A549 (cell line): Measurements from ENCODE around the gene CUX1. TPM values are rescaled to one million over a fixed set of nuclear protein-coding genes. Genes with fewer than 3 reads are reported as not detected.

Experiments used
- ATAC-seq, 2 experiments: fragments of 200-7000 bp in 1 of 2; fragments of >200 bp in 1 of 2; cut with Nextera tagmentation in 1 of 2; cut with Tn5 transposase in 1 of 2; 3 replicates each; pipeline versions ENCODE4 v1.8.0 to v1.9.1; 2018 to 2020; ENCODE audit warnings: mild to moderate bottlenecking in 1 of 2, moderate library complexity in 1 of 2
- CTCF ChIA-PET: fragments of 300-600 bp; sonication (Branson Sonifier 250); formaldehyde crosslinking; extraction: SDS; loops from one replicate; lab custom pipeline; 2021; ENCODE audit warnings: antibody characterized with exemption, inconsistent platforms; lab: Yijun Ruan, JAX
- POLR2A ChIA-PET: fragments of 350-600 bp; formaldehyde crosslinking; extraction: SDS; loops from one replicate; lab custom pipeline; 2021; ENCODE audit warnings: antibody characterized with exemption, inconsistent platforms; lab: Yijun Ruan, JAX
- DNase-seq, 2 experiments: peaks; one replicate each; pipeline versions ENCODE4 v3.0.0 to v3.0.0-alpha.2; 2011 to 2016; ENCODE audit warnings: low read depth in 1 of 2, low spot score in 1 of 2
- FAIRE-seq: peaks from 2 replicates; lab custom pipeline; 2011; peaks lifted over from hg19 to GRCh38; lab: Jason Lieb, UNC
- H3K27ac ChIP-seq, 2 experiments: fragments of >200 bp; sonication (Bioruptor Twin); formaldehyde crosslinking; 3 replicates each; pipeline ENCODE4 v1.5.1; 2016 to 2017
- H3K4me1 ChIP-seq: fragments of >200 bp; sonication (Bioruptor Twin); formaldehyde crosslinking; 3 replicates; pipeline ENCODE4 v1.6.1; 2016
- H3K4me2 ChIP-seq: fragments of >200 bp; sonication (Bioruptor Twin); formaldehyde crosslinking; 3 replicates; pipeline ENCODE4 v1.6.1; 2016
- H3K4me3 ChIP-seq: fragments of >200 bp; sonication (Bioruptor Twin); formaldehyde crosslinking; 3 replicates; pipeline ENCODE4 v1.5.1; 2016
- H3K9me3 ChIP-seq: fragments of >200 bp; sonication (Bioruptor Twin); formaldehyde crosslinking; 3 replicates; pipeline ENCODE4 v1.6.1; 2016
- ATOH8 ChIP-seq: fragments of 250-450 bp; sonication (Bioruptor Pico); IDR thresholded peaks from 2 replicates; pipeline ENCODE4 v1.5.0; 2020; ENCODE audit warnings: low read depth, mild to moderate bottlenecking, moderate library complexity
- BCL3 ChIP-seq: fragments of >200 bp; sonication (Bioruptor Twin); formaldehyde crosslinking; IDR thresholded peaks from 3 replicates; pipeline ENCODE4 v1.6.1; 2016
- CBX2 ChIP-seq: fragments of 200-600 bp; sonication (generic); IDR thresholded peaks from 2 replicates; pipeline ENCODE4 v1.6.1; 2016; ENCODE audit warnings: low read depth, mild to moderate bottlenecking, borderline replicate concordance
- CEBPB ChIP-seq, 2 experiments: fragments of >200 bp in 1 of 2; sonication (Bioruptor Twin) in 1 of 2; formaldehyde crosslinking in 1 of 2; IDR thresholded peaks; 2 replicates each; pipeline ENCODE4 v1.6.1; 2012 to 2016
- EHMT2 ChIP-seq: fragments of 200-600 bp; sonication (generic); IDR thresholded peaks from 2 replicates; pipeline ENCODE4 v1.6.1; 2016; ENCODE audit warnings: antibody characterized with exemption, low read depth, mild to moderate bottlenecking, moderate library complexity
- EP300 ChIP-seq, 2 experiments: fragments of >200 bp; sonication (Bioruptor Twin); formaldehyde crosslinking; IDR thresholded peaks; 2 replicates in 1 of 2; 3 replicates in 1 of 2; pipeline ENCODE4 v1.6.1; 2016 to 2017
- HEYL ChIP-seq: fragments of 250-450 bp; sonication (Bioruptor Pico); IDR thresholded peaks from 2 replicates; pipeline ENCODE4 v1.8.0; 2021; ENCODE audit warnings: mild to moderate bottlenecking, moderate library complexity
- HOXB13 ChIP-seq: fragments of 250-450 bp; sonication (Bioruptor Pico); IDR thresholded peaks from 2 replicates; pipeline ENCODE4 v1.5.0; 2020; ENCODE audit warnings: low read depth, mild to moderate bottlenecking, moderate library complexity
- HOXB5 ChIP-seq: fragments of 250-450 bp; sonication (Bioruptor Pico); IDR thresholded peaks from 2 replicates; pipeline ENCODE4 v1.5.0; 2020; ENCODE audit warnings: mild to moderate bottlenecking, moderate library complexity
- JUN ChIP-seq, 2 experiments: fragments of >200 bp; sonication (Bioruptor Twin); formaldehyde crosslinking; IDR thresholded peaks; 2 replicates in 1 of 2; 3 replicates in 1 of 2; pipeline ENCODE4 v1.6.1; 2016 to 2017
- KDM5A ChIP-seq: fragments of 200-600 bp; sonication (generic); IDR thresholded peaks from 2 replicates; pipeline ENCODE4 v1.6.1; 2016; ENCODE audit warnings: antibody characterized with exemption, mild to moderate bottlenecking
- MYC ChIP-seq: IDR thresholded peaks from 2 replicates; pipeline ENCODE4 v1.6.1; 2012; ENCODE audit warnings: mild to moderate bottlenecking, inconsistent platforms, low read length, improper control_type of control experiment, borderline replicate concordance
- RARB ChIP-seq: fragments of 250-450 bp; sonication (Bioruptor Pico); IDR thresholded peaks from 2 replicates; pipeline ENCODE4 v1.8.0; 2021; ENCODE audit warnings: mild to moderate bottlenecking, moderate library complexity
- SREBF2 ChIP-seq: fragments of 450-650 bp; IDR thresholded peaks from 2 replicates; pipeline ENCODE4 v1.6.1; 2014; ENCODE audit warnings: mild to moderate bottlenecking, moderate library complexity
- USF2 ChIP-seq: fragments of 450-650 bp; IDR thresholded peaks from 2 replicates; pipeline ENCODE4 v1.6.1; 2014; ENCODE audit warnings: antibody characterized with exemption
- ZC3H11A ChIP-seq: fragments of 450-650 bp; IDR thresholded peaks from 2 replicates; pipeline ENCODE4 v1.6.1; 2014; ENCODE audit warnings: antibody characterized with exemption, mild to moderate bottlenecking
- ZFP36 ChIP-seq: fragments of 450-650 bp; IDR thresholded peaks from 2 replicates; pipeline ENCODE4 v1.6.1; 2014; ENCODE audit warnings: borderline replicate concordance; ENCODE audit not compliant: partially characterized antibody
- WGBS: methylation state at CpG from one replicate; pipeline ENCODE4 v1.1.6; 2017; ENCODE audit errors: missing lambda C conversion rate; 5-methylcytosine and 5-hydroxymethylcytosine counted together
- polyA plus RNA-seq, 4 experiments: library from polyadenylated mRNA; depleted of rRNA in 3 of 4; stranded (reverse); fragments of >200 nt; fragmentation: RNase III in 1 of 4; extraction: RNeasy Plus Mini Kit Qiagen cat#74134 plus additional on column Dnase treatment in 1 of 4; gene quantifications; 2 replicates in 3 of 4; 3 replicates in 1 of 4; pipeline ENCODE4 v1.2.3, GENCODE V29; 2011 to 2017
- TF ChIP-seq, protein P1 (sequence below): fragments of >200 bp; sonication (Bioruptor Twin); formaldehyde crosslinking; IDR thresholded peaks from 3 replicates; pipeline ENCODE4 v1.5.1; 2016

Gene CUX1
- polyA plus RNA-seq, 2 of the 4 experiments (the other 2 are of a cell fraction) = 32.7 to 33.4 TPM

GRCh38 chr7:101911800-101912715 is 94.6 kb downstream of the CUX1 start:
- no peak for TF ChIP-seq RARB (CRISPR knock-in tag)
- no peak for TF ChIP-seq ZC3H11A
- no peak for TF ChIP-seq HEYL (CRISPR knock-in tag)
- TF ChIP-seq CEBPB (IDR thresholded peaks at IDR 0.05) = peak in 1 of 2 experiments; percentile 19; a peak in 1 of 4 replicates
- DNase-seq (no peak), ATAC-seq (peak in 1 of 2 experiments; percentile 45; a peak in 2 of 6 replicates), FAIRE-seq (no peak)
- no peaks in the 10 kb centered on the region for H3K9me3 ChIP-seq
- peaks cover 16% of the 10 kb centered on the region; the same call in 2 of the 3 replicates for H3K4me1 ChIP-seq
- 87% methylated on average over 20 of the region's 21 CpGs for WGBS
- CTCF ChIA-PET = interaction anchor here (1.0 kb wide), 2 partner anchors 36 to 99 kb away, joined by 3 read pairs; no protein-coding TSS in a partner anchor
- H3K4me2 ChIP-seq = no peak overlapping the region
- H3K27ac ChIP-seq = peak overlapping the region in 1 of 2 experiments; percentile 64; a peak in 4 of 6 replicates
- no peak overlapping the region for H3K4me3 ChIP-seq
- POLR2A ChIA-PET = interaction anchor here (0.6 kb wide), 1 partner anchor 101 kb away, joined by 3 read pairs; no protein-coding TSS in a partner anchor

GRCh38 chr7:101912716-101913110 is 95.3 kb downstream of the CUX1 start:
- H3K4me2 ChIP-seq = no peak overlapping the region
- 89% methylated on average over 12 of the region's 12 CpGs for WGBS
- FAIRE-seq = no peak
- no peaks in the 10 kb centered on the region for H3K9me3 ChIP-seq
- H3K4me3 ChIP-seq = no peak overlapping the region
- peaks cover 16% of the 10 kb centered on the region; the same call in 2 of the 3 replicates for H3K4me1 ChIP-seq
- POLR2A ChIA-PET = no interaction called here
- CTCF ChIA-PET = interaction anchor here (1.0 kb wide), 1 partner anchor 35 kb away, joined by 3 read pairs; no protein-coding TSS in a partner anchor
- TF ChIP-seq JUN (IDR thresholded peaks at IDR 0.05) = no peak
- no peak for TF ChIP-seq USF2
- TF ChIP-seq MYC = no peak
- no peak for TF ChIP-seq HOXB5
- TF ChIP-seq, protein P1, sequence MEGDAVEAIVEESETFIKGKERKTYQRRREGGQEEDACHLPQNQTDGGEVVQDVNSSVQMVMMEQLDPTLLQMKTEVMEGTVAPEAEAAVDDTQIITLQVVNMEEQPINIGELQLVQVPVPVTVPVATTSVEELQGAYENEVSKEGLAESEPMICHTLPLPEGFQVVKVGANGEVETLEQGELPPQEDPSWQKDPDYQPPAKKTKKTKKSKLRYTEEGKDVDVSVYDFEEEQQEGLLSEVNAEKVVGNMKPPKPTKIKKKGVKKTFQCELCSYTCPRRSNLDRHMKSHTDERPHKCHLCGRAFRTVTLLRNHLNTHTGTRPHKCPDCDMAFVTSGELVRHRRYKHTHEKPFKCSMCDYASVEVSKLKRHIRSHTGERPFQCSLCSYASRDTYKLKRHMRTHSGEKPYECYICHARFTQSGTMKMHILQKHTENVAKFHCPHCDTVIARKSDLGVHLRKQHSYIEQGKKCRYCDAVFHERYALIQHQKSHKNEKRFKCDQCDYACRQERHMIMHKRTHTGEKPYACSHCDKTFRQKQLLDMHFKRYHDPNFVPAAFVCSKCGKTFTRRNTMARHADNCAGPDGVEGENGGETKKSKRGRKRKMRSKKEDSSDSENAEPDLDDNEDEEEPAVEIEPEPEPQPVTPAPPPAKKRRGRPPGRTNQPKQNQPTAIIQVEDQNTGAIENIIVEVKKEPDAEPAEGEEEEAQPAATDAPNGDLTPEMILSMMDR = no peak
- TF ChIP-seq CBX2 = no peak
- no peak for TF ChIP-seq SREBF2
- TF ChIP-seq HOXB13 (CRISPR knock-in tag) = no peak
- no peak for TF ChIP-seq EP300 (IDR thresholded peaks at IDR 0.05)
- TF ChIP-seq ZFP36 = no peak
- no peak for TF ChIP-seq BCL3
- no peak for TF ChIP-seq ATOH8 (CRISPR knock-in tag)
- TF ChIP-seq EHMT2 = no peak
- no peak for TF ChIP-seq KDM5A
- DNase-seq = no peak
- peak overlapping the region in 1 of 2 experiments; percentile 64; a peak in 3 of 6 replicates for H3K27ac ChIP-seq
- ATAC-seq = no peak
